H1 (cell line): Measurements from ENCODE around the gene RCAN2. TPM values are rescaled to one million over a fixed set of nuclear protein-coding genes. Genes with fewer than 3 reads are reported as not detected.

Experiments used
- CTCF ChIA-PET: fragments of 300-600 bp; sonication (Branson Sonifier 250); formaldehyde crosslinking; loops from one replicate; lab custom pipeline; 2021; ENCODE audit not compliant: partially characterized antibody; lab: Charles Lee
- POLR2A ChIA-PET: fragments of 300-600 bp; sonication (Branson Sonifier 250); formaldehyde crosslinking; loops from one replicate; lab custom pipeline; 2021; ENCODE audit warnings: inconsistent platforms; ENCODE audit not compliant: partially characterized antibody; lab: Charles Lee
- DNase-seq, 2 experiments: peaks; one replicate each; pipeline versions ENCODE4 v3.0.0 to v3.0.0-alpha.2; 2010 to 2022; ENCODE audit warnings: low spot score in 2 of 2, low read depth in 1 of 2, mixed read lengths in 1 of 2
- FAIRE-seq: peaks from 2 replicates; lab custom pipeline; 2011; peaks lifted over from hg19 to GRCh38; lab: Jason Lieb, UNC
- H2AFZ ChIP-seq: 2 replicates; pipeline ENCODE4 v1.8.1; 2012; ENCODE audit warnings: low read length, inconsistent platforms
- H2AK5ac ChIP-seq: 2 replicates; pipeline ENCODE4 v1.6.1; 2013; ENCODE audit warnings: low read depth, low read length
- H2BK120ac ChIP-seq: replicated peaks from 2 replicates; pipeline ENCODE3; 2013; ENCODE audit warnings: low read depth, low read length, inconsistent platforms
- H2BK12ac ChIP-seq: 2 replicates; pipeline ENCODE4 v1.6.1; 2013; ENCODE audit warnings: low read depth, low read length
- H2BK15ac ChIP-seq: 2 replicates; pipeline ENCODE4 v1.6.1; 2013; ENCODE audit warnings: low read length
- H2BK20ac ChIP-seq: 2 replicates; pipeline ENCODE4 v1.6.1; 2013; ENCODE audit warnings: low read length
- H2BK5ac ChIP-seq: 2 replicates; pipeline ENCODE4 v1.6.1; 2013; ENCODE audit warnings: low read depth, low read length
- H3K14ac ChIP-seq: 2 replicates; pipeline ENCODE4 v1.6.1; 2013; ENCODE audit warnings: inconsistent platforms; ENCODE audit not compliant: insufficient read length
- H3K18ac ChIP-seq: 2 replicates; pipeline ENCODE4 v1.6.1; 2013; ENCODE audit warnings: low read length; ENCODE audit errors: extremely low read depth
- H3K23ac ChIP-seq: 2 replicates; pipeline ENCODE4 v1.6.1; 2013; ENCODE audit warnings: inconsistent platforms; ENCODE audit not compliant: insufficient read length
- H3K23me2 ChIP-seq: 2 replicates; pipeline ENCODE4 v1.6.1; 2013; ENCODE audit warnings: low read depth, low read length
- H3K27ac ChIP-seq: 2 replicates; pipeline ENCODE4 v1.6.1; 2011; ENCODE audit warnings: low read depth, low read length, inconsistent platforms
- H3K27me3 ChIP-seq, 4 experiments: replicated peaks in 1 of 4; 1 replicate in 1 of 4; 2 replicates in 3 of 4; pipeline versions ENCODE4 v1.6.1 to v1.8.1; 2011 to 2013; ENCODE audit warnings: low read length in 3 of 4, mild to moderate bottlenecking in 3 of 4, inconsistent platforms in 2 of 4, mixed read lengths in 2 of 4, moderate library complexity in 1 of 4; ENCODE audit not compliant: control insufficient read depth in 3 of 4, insufficient read depth in 3 of 4; ENCODE audit errors: extremely low read depth in 1 of 4
- H3K36me3 ChIP-seq, 4 experiments: 2 replicates each; pipeline versions ENCODE4 v1.6.1 to v1.8.1; 2011 to 2013; ENCODE audit warnings: mild to moderate bottlenecking in 4 of 4, low read length in 3 of 4, moderate library complexity in 2 of 4, control low read depth in 1 of 4, inconsistent platforms in 1 of 4; ENCODE audit not compliant: insufficient read depth in 4 of 4, control insufficient read depth in 2 of 4
- H3K4ac ChIP-seq: replicated peaks from 2 replicates; pipeline ENCODE3; 2013; ENCODE audit warnings: low read length, low read depth, mixed read lengths, inconsistent platforms; ENCODE audit not compliant: insufficient read length
- H3K4me1 ChIP-seq, 4 experiments: replicated peaks in 1 of 4; 1 replicate in 1 of 4; 2 replicates in 3 of 4; pipeline versions ENCODE4 v1.6.1 to v1.8.1; 2011 to 2013; ENCODE audit warnings: low read length in 3 of 4, inconsistent platforms in 2 of 4, mixed read lengths in 1 of 4; ENCODE audit not compliant: insufficient read depth in 4 of 4, control insufficient read depth in 3 of 4
- H3K4me2 ChIP-seq, 2 experiments: 2 replicates each; pipeline versions ENCODE4 v1.6.1 to v1.8.1; 2011 to 2013; ENCODE audit warnings: low read depth in 2 of 2, low read length in 2 of 2, control low read depth in 1 of 2, inconsistent platforms in 1 of 2, mild to moderate bottlenecking in 1 of 2; ENCODE audit not compliant: insufficient read depth in 1 of 2
- H3K4me3 ChIP-seq, 4 experiments: fragments of 200-600, 300-600 bp in 1 of 4; sonication (generic), shearing (Covaris generic), sonication (Bioruptor Twin) in 1 of 4; 2 replicates each; pipeline versions ENCODE4 v1.5.1 to v1.8.1; 2011 to 2016; ENCODE audit warnings: low read length in 4 of 4, low read depth in 3 of 4, control low read depth in 2 of 4, inconsistent platforms in 2 of 4, mild to moderate bottlenecking in 2 of 4, mixed read lengths in 1 of 4, moderate library complexity in 1 of 4; ENCODE audit not compliant: insufficient read depth in 2 of 4; ENCODE audit errors: extremely low read depth in 1 of 4
- H3K56ac ChIP-seq: replicated peaks from 2 replicates; pipeline ENCODE3; 2013; ENCODE audit warnings: low read depth, mild to moderate bottlenecking, mixed read lengths, low read length, inconsistent platforms; ENCODE audit not compliant: insufficient read length
- H3K79me1 ChIP-seq: 2 replicates; pipeline ENCODE4 v1.6.1; 2013; ENCODE audit warnings: low read depth, low read length, control low read depth
- H3K79me2 ChIP-seq, 2 experiments: 2 replicates each; pipeline versions ENCODE4 v1.6.1 to v1.8.1; 2012 to 2013; ENCODE audit warnings: low read length in 2 of 2, mild to moderate bottlenecking in 2 of 2, inconsistent platforms in 1 of 2; ENCODE audit not compliant: insufficient read depth in 2 of 2, control insufficient read depth in 1 of 2
- H3K9ac ChIP-seq, 4 experiments: replicated peaks in 1 of 4; 1 replicate in 1 of 4; 2 replicates in 3 of 4; pipeline versions ENCODE4 v1.6.1 to v1.8.1; 2011 to 2013; ENCODE audit warnings: low read depth in 3 of 4, low read length in 3 of 4, control low read depth in 2 of 4, mild to moderate bottlenecking in 2 of 4, moderate library complexity in 2 of 4, inconsistent platforms in 1 of 4; ENCODE audit errors: extremely low read depth in 1 of 4
- H3K9me3 ChIP-seq, 2 experiments: 2 replicates each; pipeline versions ENCODE4 v1.6.1 to v1.8.1; 2012 to 2013; ENCODE audit warnings: mild to moderate bottlenecking in 2 of 2, moderate library complexity in 2 of 2, control low read depth in 1 of 2, inconsistent platforms in 1 of 2, low read depth in 1 of 2, low read length in 1 of 2, mixed read lengths in 1 of 2; ENCODE audit not compliant: insufficient read depth in 2 of 2
- H4K20me1 ChIP-seq, 2 experiments: replicated peaks in 1 of 2; 2 replicates each; pipeline versions ENCODE3 to v1.8.1; 2011 to 2013; ENCODE audit warnings: inconsistent platforms in 2 of 2, low read length in 2 of 2, mild to moderate bottlenecking in 1 of 2; ENCODE audit not compliant: insufficient read depth in 2 of 2, control insufficient read depth in 1 of 2
- H4K5ac ChIP-seq: 2 replicates; pipeline ENCODE4 v1.6.1; 2013; ENCODE audit warnings: low read length, low read depth, mixed read lengths, inconsistent platforms; ENCODE audit not compliant: insufficient read length
- H4K8ac ChIP-seq: 2 replicates; pipeline ENCODE4 v1.8.0; 2013; ENCODE audit warnings: mild to moderate bottlenecking, moderate library complexity, low read length, inconsistent platforms; ENCODE audit not compliant: insufficient read depth; ENCODE audit errors: extremely low read depth
- H4K91ac ChIP-seq: replicated peaks from 2 replicates; pipeline ENCODE3; 2013; ENCODE audit warnings: low read length, mixed read lengths, inconsistent platforms; ENCODE audit not compliant: insufficient read length
- CBX5 ChIP-seq: fragments of 300-800, 300-1000 bp; sonication (generic); IDR thresholded peaks from 2 replicates; pipeline ENCODE4 v1.7.1; 2016; ENCODE audit warnings: antibody characterized with exemption, low read length, low read depth
- KDM1A ChIP-seq: fragments of 200-600, 300-600 bp; sonication (generic); IDR thresholded peaks from 2 replicates; pipeline ENCODE4 v1.7.1; 2016; ENCODE audit warnings: mild to moderate bottlenecking, low read length, borderline replicate concordance
- KDM5A ChIP-seq: fragments of 200-600 bp; IDR thresholded peaks from 2 replicates; pipeline ENCODE4 v1.7.1; 2012; ENCODE audit warnings: mild to moderate bottlenecking, low read length, inconsistent platforms, mixed read lengths
- NANOG ChIP-seq: IDR thresholded peaks from 2 replicates; pipeline ENCODE4 v1.6.1; 2011; ENCODE audit warnings: low read length, low read depth, mild to moderate bottlenecking, inconsistent platforms; ENCODE audit not compliant: insufficient read depth, poor library complexity, severe bottlenecking
- NRF1 ChIP-seq: IDR thresholded peaks from 2 replicates; pipeline ENCODE4 v1.6.1; 2011; ENCODE audit warnings: mild to moderate bottlenecking, low read depth, low read length, improper control_type of control experiment
- SAP30 ChIP-seq: fragments of 300-600 bp; sonication (generic); IDR thresholded peaks from 2 replicates; pipeline ENCODE4 v1.7.1; 2012; ENCODE audit warnings: low read length, moderate library complexity, mild to moderate bottlenecking, inconsistent platforms; ENCODE audit not compliant: insufficient read depth, insufficient replicate concordance
- SIRT6 ChIP-seq: IDR thresholded peaks from one replicate; pipeline ENCODE4 v1.7.1; 2012; ENCODE audit warnings: low read length, inconsistent platforms
- SIX5 ChIP-seq: IDR thresholded peaks from 2 replicates; pipeline ENCODE4 v1.6.1; 2011; ENCODE audit warnings: mild to moderate bottlenecking, low read depth, low read length
- SUZ12 ChIP-seq: fragments of 200-600 bp; sonication (generic); IDR thresholded peaks from 2 replicates; pipeline ENCODE4 v1.6.1; 2012; ENCODE audit warnings: mild to moderate bottlenecking, inconsistent platforms, low read length, moderate library complexity, mixed read lengths
- TAF1 ChIP-seq: IDR thresholded peaks from 2 replicates; pipeline ENCODE4 v1.6.1; 2011; ENCODE audit warnings: mild to moderate bottlenecking, low read depth, low read length
- TBP ChIP-seq: IDR thresholded peaks from 2 replicates; pipeline ENCODE4 v1.6.1; 2011; ENCODE audit warnings: low read depth, low read length, improper control_type of control experiment
- WGBS, 2 experiments: shearing (Covaris generic) in 1 of 2; methylation state at CpG; one replicate each; pipeline versions ENCODE4 v1.1.6 to v1.1.7; 2013 to 2015; ENCODE audit warnings: low lambda C conversion rate in 2 of 2, mixed read lengths in 2 of 2, inconsistent platforms in 1 of 2, low coverage in 1 of 2, missing lambda C conversion rate in 1 of 2; ENCODE audit not compliant: insufficient replicate concordance in 2 of 2, insufficient coverage in 1 of 2, insufficient read length in 1 of 2; ENCODE audit errors: extremely low coverage in 1 of 2, missing lambda C conversion rate in 1 of 2; 5-methylcytosine and 5-hydroxymethylcytosine counted together
- polyA plus RNA-seq, 7 experiments: library from polyadenylated mRNA; depleted of rRNA in 3 of 7; stranded (reverse) in 5 of 7; unstranded in 2 of 7; fragments of >200 nt in 5 of 7; fragments of 200-250 nt in 2 of 7; gene quantifications; 1 replicate in 5 of 7; 2 replicates in 1 of 7; 4 replicates in 1 of 7; pipeline versions ENCODE4 v1.2.1 to v1.2.3, GENCODE V29; 2011 to 2013; ENCODE audit warnings: missing spikeins in 2 of 7, mixed read lengths in 2 of 7
- total RNA-seq: library from RNA; stranded (reverse); fragmentation: NEBNext Ultra II Directional; extraction: Animal tissue kit (Norgen Biotek cat#: 25700); gene quantifications from 2 replicates; pipeline ENCODE4 v1.2.1, GENCODE V29; 2021
- TF ChIP-seq, protein P1 (sequence below), 3 experiments: IDR thresholded peaks; 1 replicate in 2 of 3; 2 replicates in 1 of 3; pipeline versions ENCODE4 v1.5.1 to v1.6.1; 2011; ENCODE audit warnings: low read length in 3 of 3, mild to moderate bottlenecking in 3 of 3, inconsistent platforms in 2 of 3, low read depth in 1 of 3, moderate library complexity in 1 of 3; ENCODE audit not compliant: insufficient read depth in 1 of 3; ENCODE audit errors: control extremely low read depth in 1 of 3

The RCAN2 gene
- total and polyA plus RNA-seq, 2 of the 8 experiments (the other 6 are each of a cell fraction or from before 2014, with no cell fraction given): 5.0 to 8.5 TPM

- Histone ChIP-seq H3K4me2 (no peak overlapping the region), H3K23me2 (peaks cover under 1% of the 10 kb centered on the region; the same call in 1 of the 2 replicates), H3K23ac (no peak overlapping the region), H3K18ac (no peak overlapping the region), H2BK120ac (no peak overlapping the region), H2BK20ac (no peak overlapping the region), H2AFZ (no peak overlapping the region), H3K27ac (no peak overlapping the region), H4K5ac (no peak overlapping the region), H3K4me3 (no peak overlapping the region), H2BK15ac (no peak overlapping the region), H2AK5ac (no peak overlapping the region), H3K79me2 (no peaks in the 10 kb centered on the region), H3K9ac (no peak overlapping the region), H3K4me1 (peaks cover 0 to 5% (median 0%) of the 10 kb centered on the region in 4 experiments; a peak in 1 of 7 replicates), H3K4ac (no peak overlapping the region), H4K8ac (no peak overlapping the region), H4K91ac (no peak overlapping the region), H3K27me3 (no peaks in the 10 kb centered on the region), H3K79me1 (no peaks in the 10 kb centered on the region), H3K56ac (no peak overlapping the region), H3K36me3 (no peaks in the 10 kb centered on the region), H3K14ac (no peak overlapping the region), H2BK5ac (no peak overlapping the region), H2BK12ac (no peak overlapping the region), H3K9me3 (no peaks in the 10 kb centered on the region), H4K20me1 (no peaks in the 10 kb centered on the region)
- ChIA-PET CTCF (no interaction called here), POLR2A (no interaction called here)
- FAIRE-seq (no peak), DNase-seq (no peak)
- 93% methylated on average over 2 of the region's 2 CpGs; no CpG with 5 or more reads in 1 of the 2 experiments for WGBS, 2 experiments
- TF ChIP-seq KDM1A: no peak
- no peak for TF ChIP-seq NANOG
- TF ChIP-seq, protein P1, sequence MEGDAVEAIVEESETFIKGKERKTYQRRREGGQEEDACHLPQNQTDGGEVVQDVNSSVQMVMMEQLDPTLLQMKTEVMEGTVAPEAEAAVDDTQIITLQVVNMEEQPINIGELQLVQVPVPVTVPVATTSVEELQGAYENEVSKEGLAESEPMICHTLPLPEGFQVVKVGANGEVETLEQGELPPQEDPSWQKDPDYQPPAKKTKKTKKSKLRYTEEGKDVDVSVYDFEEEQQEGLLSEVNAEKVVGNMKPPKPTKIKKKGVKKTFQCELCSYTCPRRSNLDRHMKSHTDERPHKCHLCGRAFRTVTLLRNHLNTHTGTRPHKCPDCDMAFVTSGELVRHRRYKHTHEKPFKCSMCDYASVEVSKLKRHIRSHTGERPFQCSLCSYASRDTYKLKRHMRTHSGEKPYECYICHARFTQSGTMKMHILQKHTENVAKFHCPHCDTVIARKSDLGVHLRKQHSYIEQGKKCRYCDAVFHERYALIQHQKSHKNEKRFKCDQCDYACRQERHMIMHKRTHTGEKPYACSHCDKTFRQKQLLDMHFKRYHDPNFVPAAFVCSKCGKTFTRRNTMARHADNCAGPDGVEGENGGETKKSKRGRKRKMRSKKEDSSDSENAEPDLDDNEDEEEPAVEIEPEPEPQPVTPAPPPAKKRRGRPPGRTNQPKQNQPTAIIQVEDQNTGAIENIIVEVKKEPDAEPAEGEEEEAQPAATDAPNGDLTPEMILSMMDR (IDR thresholded peaks at IDR 0.05; ENCODE audit: control extremely low read depth in 1 of 3, insufficient read depth in 1 of 3, low read depth in 1 of 3, low read length in 3 of 3): no peak
- no peak for TF ChIP-seq TAF1
- TF ChIP-seq SIRT6: no peak
- TF ChIP-seq SAP30: no peak
- TF ChIP-seq NRF1: no peak
- no peak for TF ChIP-seq TBP
- no peak for TF ChIP-seq SUZ12
- TF ChIP-seq CBX5: no peak
- no peak for TF ChIP-seq KDM5A
- no peak for TF ChIP-seq SIX5
Observed at GRCh38 chr6:46258249-46258648, 233.0 kb downstream of the RCAN2 start.
